ENCODE measurements around the gene PRDM15.

GRCh38 chr21:41888749-41889376 is 9.7 kb upstream of the PRDM15 start:
- no peak for TF ChIP-seq POLR2A (IDR thresholded peaks at IDR 0.05)
- TF ChIP-seq CTCF (IDR thresholded peaks at IDR 0.05): no peak
- TF ChIP-seq POLR2AphosphoS5 (IDR thresholded peaks at IDR 0.05): no peak

All from prostate gland (tissue), 2 donors.